ENCODE results near the gene GFM2.
A peak's percentile ranks its signal among the peaks of the same experiment; 100 is the strongest.
"Not testable (repeated sequence)": the region's sequence is repeated elsewhere in the genome, so short reads cannot be mapped to it uniquely, and the experiment has no call there.

Gene GFM2, protein sequence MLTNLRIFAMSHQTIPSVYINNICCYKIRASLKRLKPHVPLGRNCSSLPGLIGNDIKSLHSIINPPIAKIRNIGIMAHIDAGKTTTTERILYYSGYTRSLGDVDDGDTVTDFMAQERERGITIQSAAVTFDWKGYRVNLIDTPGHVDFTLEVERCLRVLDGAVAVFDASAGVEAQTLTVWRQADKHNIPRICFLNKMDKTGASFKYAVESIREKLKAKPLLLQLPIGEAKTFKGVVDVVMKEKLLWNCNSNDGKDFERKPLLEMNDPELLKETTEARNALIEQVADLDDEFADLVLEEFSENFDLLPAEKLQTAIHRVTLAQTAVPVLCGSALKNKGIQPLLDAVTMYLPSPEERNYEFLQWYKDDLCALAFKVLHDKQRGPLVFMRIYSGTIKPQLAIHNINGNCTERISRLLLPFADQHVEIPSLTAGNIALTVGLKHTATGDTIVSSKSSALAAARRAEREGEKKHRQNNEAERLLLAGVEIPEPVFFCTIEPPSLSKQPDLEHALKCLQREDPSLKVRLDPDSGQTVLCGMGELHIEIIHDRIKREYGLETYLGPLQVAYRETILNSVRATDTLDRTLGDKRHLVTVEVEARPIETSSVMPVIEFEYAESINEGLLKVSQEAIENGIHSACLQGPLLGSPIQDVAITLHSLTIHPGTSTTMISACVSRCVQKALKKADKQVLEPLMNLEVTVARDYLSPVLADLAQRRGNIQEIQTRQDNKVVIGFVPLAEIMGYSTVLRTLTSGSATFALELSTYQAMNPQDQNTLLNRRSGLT

GRCh38 chr5:74766849-74767578, at the start of gene GFM2, which contains the start of gene NSA2:
TSS of gene GFM2 (minus strand) at chr5:74767117. CDS start at chr5:74763742, 3,375 bp downstream.
TSS of gene NSA2 (plus strand) at chr5:74767249. CDS start at chr5:74767361, 112 bp downstream.
- peak; percentile 68 for DNase-seq

- DNase-seq: no peak
These were observed 44.0 kb upstream of the GFM2 start for GRCh38 chr5:74810915-74811314.

DNA sequence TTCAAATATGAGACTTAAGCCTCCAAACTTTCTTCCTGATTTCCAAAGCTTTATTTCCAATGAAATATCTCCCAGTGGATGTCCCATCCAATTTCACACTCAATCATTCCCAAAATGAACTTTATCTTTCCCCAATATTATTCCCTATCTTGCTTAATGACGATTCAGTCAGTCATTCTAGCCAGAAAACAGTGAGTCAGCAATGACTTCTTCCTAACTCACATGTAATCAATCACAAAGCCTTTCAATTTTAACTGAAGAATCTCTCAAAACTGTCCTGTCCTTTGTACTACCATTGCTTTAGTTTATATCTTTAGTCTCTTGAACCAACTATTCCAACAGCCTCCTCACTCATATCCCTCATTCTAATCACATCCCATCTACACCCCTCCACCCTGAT, 35.0 kb upstream of the GFM2 start:
- DNase-seq: no peak

GRCh38 chr5:74801197-74801596, 34.3 kb upstream of the GFM2 start:
- DNase-seq: no peak

DNA sequence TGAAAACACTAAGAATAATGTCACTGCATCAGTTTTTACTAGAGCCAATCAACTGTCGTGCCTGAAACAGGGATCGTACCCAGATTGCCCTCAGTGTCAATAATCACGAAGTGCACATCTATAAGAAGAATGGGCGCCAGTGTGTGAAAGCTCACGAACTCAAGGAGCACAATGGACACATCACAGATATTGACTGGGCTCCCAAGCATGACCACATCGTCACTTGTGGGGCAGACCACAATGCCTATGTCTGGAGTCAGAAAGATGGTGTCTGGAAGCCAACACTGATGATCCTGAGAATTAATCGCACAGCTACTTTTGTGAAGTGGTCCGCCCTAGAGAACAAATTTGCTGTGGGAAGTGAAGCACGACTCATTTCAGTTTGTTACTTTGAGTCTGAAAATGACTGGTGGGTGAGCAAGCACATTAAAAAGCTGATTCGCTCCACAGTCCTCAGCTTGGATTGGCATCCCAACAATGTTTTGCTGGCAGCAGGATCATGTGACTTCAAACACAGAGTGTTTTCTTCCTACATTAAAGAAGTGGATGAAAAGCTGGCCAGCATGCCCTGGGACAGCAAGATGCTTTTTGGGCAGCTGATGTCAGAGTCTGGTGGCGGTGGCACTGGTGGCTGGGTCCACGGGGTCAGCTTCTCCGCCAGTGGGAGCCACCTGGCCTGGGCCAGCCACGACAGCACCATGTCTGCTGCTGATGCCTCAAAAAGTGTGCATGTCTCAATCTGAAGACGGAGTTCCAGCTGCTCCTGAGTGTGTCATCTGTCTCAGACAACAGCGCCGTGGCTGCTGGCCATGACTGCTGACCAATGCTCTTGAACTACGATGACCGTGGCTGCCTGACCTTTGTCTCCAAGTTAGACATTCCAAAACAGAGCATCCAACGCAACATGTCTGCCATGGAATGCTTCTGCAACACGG, 32.3 kb upstream of the GFM2 start:
- no peak for DNase-seq

GRCh38 chr5:74791669-74792068, 24.8 kb upstream of the GFM2 start:
- DNase-seq: not testable (repeated sequence)

DNA sequence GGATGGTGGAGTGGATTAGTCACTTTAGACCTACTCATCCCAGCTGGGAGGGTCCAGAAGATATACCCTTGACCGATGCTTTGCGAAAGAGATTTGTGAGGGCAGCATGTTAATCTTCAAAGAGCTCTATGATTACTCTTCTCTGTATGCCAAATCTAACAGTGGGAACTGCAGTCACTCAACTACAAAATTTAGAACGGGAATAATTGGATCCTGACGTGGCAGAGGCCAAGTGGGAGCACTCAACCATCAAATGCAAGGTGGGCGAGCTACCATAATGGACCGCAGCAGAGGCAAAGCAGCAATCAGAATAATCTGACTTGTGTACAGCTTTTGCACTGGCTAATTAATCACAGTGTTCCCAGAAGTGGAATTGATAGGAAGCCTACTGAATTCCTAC, 20.5 kb upstream of the GFM2 start:
- DNase-seq: no peak

DNA sequence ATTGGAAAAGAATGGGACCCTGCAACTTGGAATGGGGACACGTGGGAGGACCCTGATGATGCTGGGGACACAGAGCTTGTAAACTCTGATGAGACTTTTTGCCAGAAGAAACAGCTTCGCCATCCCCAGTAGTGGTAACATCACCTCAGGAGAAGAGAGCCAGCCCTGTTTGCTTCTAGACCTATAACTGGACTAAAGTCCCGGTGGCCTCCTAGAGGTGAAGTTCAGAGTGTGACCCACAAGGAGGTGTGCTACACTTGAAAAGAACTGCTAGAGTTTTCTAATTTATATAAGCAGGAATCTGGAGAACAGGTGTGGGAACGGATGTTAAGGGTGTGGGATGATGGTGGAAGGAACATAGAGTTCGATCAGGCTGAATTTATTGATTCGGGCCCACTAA, 19.9 kb upstream of the GFM2 start:
- DNase-seq: no peak

GRCh38 chr5:74778609-74779008, 11.7 kb upstream of the GFM2 start:
- DNase-seq: no peak

GRCh38 chr5:74772359-74772758, 5.4 kb upstream of the GFM2 start:
- DNase-seq: no peak

- DNase-seq: no peak
These were observed 629 bp upstream of the GFM2 start for GRCh38 chr5:74767579-74767913.

DNA sequence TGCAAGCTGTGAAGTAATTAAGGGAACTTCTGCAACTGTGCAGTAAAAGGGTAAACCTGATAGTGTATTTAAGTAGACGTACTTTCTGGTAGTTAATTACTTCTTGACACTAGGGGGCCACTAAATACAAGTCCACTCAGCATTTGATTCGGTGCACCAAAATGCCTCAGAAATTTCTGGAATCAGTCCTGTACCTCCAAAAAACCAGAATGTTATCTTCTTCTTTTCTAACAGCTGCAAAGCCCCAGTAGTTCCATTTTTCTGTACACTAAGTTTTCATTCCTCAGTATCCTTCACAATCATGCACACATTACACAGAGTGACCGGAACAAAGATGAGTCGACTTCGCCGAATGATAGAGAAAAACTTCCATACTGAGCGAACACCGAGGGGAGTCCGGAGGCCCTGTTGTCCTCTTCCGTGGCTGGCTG, 484 bp downstream of the GFM2 start:
- no peak for DNase-seq

- DNase-seq: no peak
These were observed 988 bp downstream of the GFM2 start for GRCh38 chr5:74765929-74766328.

DNA sequence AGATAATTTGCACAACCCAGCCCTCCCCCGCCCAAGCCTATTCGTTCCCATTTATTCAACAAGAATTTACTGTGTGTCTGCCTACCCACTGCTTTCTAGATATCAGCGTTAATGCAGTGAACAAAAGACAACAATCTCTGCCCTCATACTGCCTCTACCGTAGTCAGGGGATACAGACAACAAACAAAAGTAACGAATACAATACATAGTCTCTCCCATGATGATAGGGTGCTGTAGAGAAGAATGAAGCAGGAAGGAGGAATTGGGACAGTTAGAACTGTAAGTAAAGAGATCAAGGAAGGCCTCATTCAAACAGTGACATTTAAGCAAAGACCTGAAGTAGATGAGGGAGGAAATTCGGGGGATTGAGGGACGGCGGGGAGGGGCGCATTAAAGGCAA, 1.7 kb downstream of the GFM2 start:
- peak; percentile 83 for DNase-seq

- no peak for DNase-seq
These were observed 3.4 kb downstream of the GFM2 start for GRCh38 chr5:74763504-74763903.

DNA sequence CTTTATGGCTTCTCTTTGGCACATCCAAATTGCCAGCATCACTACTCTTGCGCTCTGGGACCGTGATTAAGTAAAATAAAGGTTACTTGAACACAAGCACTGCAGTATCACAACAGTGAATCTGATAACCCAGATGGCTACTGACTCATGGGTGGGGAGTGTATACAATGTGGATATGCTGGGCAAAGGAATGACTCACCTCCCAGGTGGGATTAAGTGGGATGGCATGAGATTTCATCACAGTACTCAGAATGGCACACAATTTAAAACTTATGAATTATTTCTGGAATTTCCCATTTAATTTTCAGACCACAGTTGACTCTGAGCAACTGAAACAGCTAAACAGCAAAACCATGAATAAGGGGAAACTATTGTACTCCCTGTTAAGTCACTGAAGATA, 4.3 kb downstream of the GFM2 start:
- DNase-seq: no peak

DNA sequence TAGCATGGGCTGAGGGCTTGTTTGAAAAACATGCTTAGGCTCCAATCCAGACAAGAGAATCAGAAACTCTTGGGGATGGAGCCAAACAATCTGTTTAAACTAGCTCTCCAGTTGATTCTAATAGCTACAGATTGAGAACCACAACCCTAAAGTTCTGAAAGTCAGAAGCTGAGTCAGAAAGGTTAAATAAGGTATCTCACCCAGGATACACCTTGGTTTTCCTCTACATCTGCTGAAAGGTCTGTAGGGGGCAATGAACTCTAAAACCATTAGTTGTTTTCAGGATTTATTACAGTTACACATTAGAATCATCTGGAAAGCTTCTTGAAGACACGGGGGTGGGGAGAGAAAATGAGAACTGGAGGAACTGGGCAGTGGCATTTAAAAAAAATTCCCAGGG, 5.7 kb downstream of the GFM2 start:
- DNase-seq: no peak

- DNase-seq: not testable (repeated sequence)
These were observed 18.2 kb downstream of the GFM2 start for GRCh38 chr5:74748742-74749141.

GRCh38 chr5:74738406-74738805, 28.5 kb downstream of the GFM2 start:
- no peak for DNase-seq

DNA sequence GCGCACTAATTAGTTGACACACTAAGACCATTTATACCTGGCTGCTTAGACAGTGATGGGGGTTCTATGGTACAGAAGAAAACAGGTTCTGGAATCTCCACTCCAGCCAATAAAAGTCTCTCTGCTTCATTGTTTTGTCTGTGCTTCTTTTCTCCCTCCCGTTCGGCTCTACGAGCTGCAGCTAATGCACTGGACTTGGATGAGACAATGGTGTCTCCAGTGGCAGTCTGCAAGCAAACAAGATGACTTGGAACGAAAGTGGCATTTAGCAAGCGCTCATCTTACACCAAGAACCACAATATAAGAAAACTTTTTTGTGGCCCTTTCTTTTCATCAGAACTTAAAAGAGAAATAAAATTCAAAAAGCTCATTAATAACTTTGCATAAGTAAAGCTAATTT, 30.2 kb downstream of the GFM2 start:
- DNase-seq: no peak

DNA sequence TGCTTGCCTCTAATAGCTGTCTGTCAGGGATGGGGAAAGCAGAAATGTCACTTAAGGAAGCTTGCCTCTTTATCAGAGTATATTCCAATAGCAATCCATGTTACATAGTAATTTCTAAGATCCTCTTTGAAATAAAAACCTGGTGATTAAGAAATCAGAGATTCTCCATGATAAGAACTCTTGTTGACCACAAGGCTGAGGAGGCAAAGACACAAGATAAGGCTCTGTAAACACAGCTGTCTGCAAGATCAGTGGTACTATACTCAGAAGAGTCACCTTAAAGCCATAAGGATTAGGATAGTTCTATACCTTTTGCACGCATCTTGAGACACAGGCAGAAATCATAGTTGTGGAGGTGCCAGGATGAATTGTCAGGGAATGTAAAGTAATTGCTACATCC, 41.6 kb downstream of the GFM2 start:
- no peak for DNase-seq

DNA sequence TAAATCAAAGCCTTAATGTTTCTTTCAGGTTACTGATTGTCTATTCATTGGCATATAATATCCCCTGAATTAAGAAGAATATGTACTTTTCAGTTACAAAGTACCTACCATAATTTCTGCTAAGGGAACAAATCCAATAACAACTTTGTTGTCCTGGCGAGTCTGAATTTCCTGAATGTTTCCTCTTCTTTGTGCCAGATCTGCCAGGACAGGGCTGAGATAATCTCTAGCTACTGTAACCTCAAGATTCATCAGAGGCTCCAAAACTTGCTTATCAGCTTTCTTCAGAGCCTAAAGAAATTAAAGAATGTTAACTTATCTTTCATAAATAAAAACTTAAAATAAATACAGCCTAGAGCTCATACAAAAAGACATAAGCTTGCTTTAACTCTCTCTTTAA, 44.6 kb downstream of the GFM2 start:
- DNase-seq: no peak

Measured in DMS153 (cell line).